SK-N-SH (cell line): ENCODE measurements around the gene ACAD11. TPM values are rescaled to one million over a fixed set of nuclear protein-coding genes. Genes with fewer than 3 reads are reported as not detected.

Experiments used
- CTCF ChIA-PET: fragments of 300-600, 350-600 bp; formaldehyde crosslinking; extraction: SDS; loops from one replicate; lab custom pipeline; 2021; lab: Yijun Ruan, JAX
- POLR2A ChIA-PET: fragments of 350-600 bp; sonication (Branson Sonifier 250); formaldehyde crosslinking; extraction: SDS; loops from one replicate; lab custom pipeline; 2020; ENCODE audit warnings: antibody characterized with exemption, inconsistent platforms; lab: Yijun Ruan, JAX
- DNase-seq: peaks from one replicate; pipeline ENCODE4 v3.0.0; 2012
- H2AFZ ChIP-seq: fragments of 200-600 bp; sonication (generic); 2 replicates; pipeline ENCODE4 v1.8.1; 2016; ENCODE audit warnings: antibody characterized with exemption, mild to moderate bottlenecking, low read depth
- H3F3A ChIP-seq: fragments of 200-600 bp; sonication (generic); replicated peaks from 2 replicates; pipeline ENCODE3; 2016; ENCODE audit warnings: antibody characterized with exemption, mild to moderate bottlenecking; ENCODE audit not compliant: insufficient read depth
- H3K27ac ChIP-seq, 2 experiments: fragments of 200-500 bp in 1 of 2; fragments of 200-600 bp in 1 of 2; sonication (Bioruptor generic) in 1 of 2; sonication (generic), shearing (Covaris generic) in 1 of 2; 2 replicates each; pipeline versions ENCODE4 v1.5.1 to v1.6.1; 2014 to 2016; ENCODE audit warnings: low read depth in 2 of 2, inconsistent platforms in 1 of 2, low read length in 1 of 2, mild to moderate bottlenecking in 1 of 2, mixed read lengths in 1 of 2
- H3K27me3 ChIP-seq: fragments of 200-600 bp; sonication (generic), shearing (Covaris generic); 2 replicates; pipeline ENCODE4 v1.6.1; 2016; ENCODE audit warnings: mixed run types; ENCODE audit not compliant: insufficient read depth
- H3K36me3 ChIP-seq, 2 experiments: fragments of 200-500 bp in 1 of 2; fragments of 200-600 bp in 1 of 2; sonication (Bioruptor generic) in 1 of 2; sonication (generic) in 1 of 2; replicated peaks in 1 of 2; 2 replicates each; pipeline versions ENCODE3 to v1.5.1; 2014 to 2016; ENCODE audit warnings: low read length in 1 of 2, mild to moderate bottlenecking in 1 of 2; ENCODE audit not compliant: insufficient read depth in 2 of 2, control insufficient read depth in 1 of 2
- H3K4me1 ChIP-seq, 2 experiments: fragments of 200-500 bp in 1 of 2; fragments of 200-600 bp in 1 of 2; sonication (Bioruptor generic) in 1 of 2; sonication (generic), shearing (Covaris generic) in 1 of 2; 2 replicates each; pipeline versions ENCODE4 v1.5.1 to v1.6.1; 2014 to 2016; ENCODE audit warnings: low read depth in 1 of 2, low read length in 1 of 2, mixed run types in 1 of 2; ENCODE audit not compliant: insufficient read depth in 2 of 2, control insufficient read depth in 1 of 2
- H3K4me2 ChIP-seq: fragments of 200-600 bp; sonication (generic), shearing (Covaris generic); 2 replicates; pipeline ENCODE4 v1.6.1; 2017; ENCODE audit warnings: mixed run types
- H3K4me3 ChIP-seq, 2 experiments: fragments of 200-500 bp in 1 of 2; fragments of 200-600 bp in 1 of 2; sonication (Bioruptor generic) in 1 of 2; sonication (generic), shearing (Covaris generic) in 1 of 2; 2 replicates each; pipeline versions ENCODE4 v1.5.1 to v1.8.1; 2014 to 2016; ENCODE audit warnings: low read depth in 2 of 2, inconsistent platforms in 1 of 2, low read length in 1 of 2, mild to moderate bottlenecking in 1 of 2, mixed read lengths in 1 of 2, moderate library complexity in 1 of 2
- H3K79me2 ChIP-seq: fragments of 200-600 bp; sonication (generic); 2 replicates; pipeline ENCODE4 v1.8.1; 2017; ENCODE audit warnings: mild to moderate bottlenecking; ENCODE audit not compliant: insufficient read depth
- H3K9ac ChIP-seq: fragments of 200-600 bp; sonication (generic); 2 replicates; pipeline ENCODE4 v1.6.1; 2017; ENCODE audit warnings: mixed run types
- H3K9me2 ChIP-seq: fragments of 200-600 bp; sonication (generic); 2 replicates; pipeline ENCODE4 v1.6.1; 2017; ENCODE audit warnings: mixed run types
- H3K9me3 ChIP-seq: fragments of 200-600 bp; sonication (generic); 2 replicates; pipeline ENCODE4 v1.6.1; 2017; ENCODE audit warnings: mixed run types, mild to moderate bottlenecking, moderate library complexity
- H4K20me1 ChIP-seq: fragments of 200-600 bp; sonication (generic); 2 replicates; pipeline ENCODE4 v1.6.1; 2017; ENCODE audit warnings: mild to moderate bottlenecking, mixed run types; ENCODE audit not compliant: insufficient read depth
- CHD2 ChIP-seq: fragments of 150-350 bp; IDR thresholded peaks from 2 replicates; pipeline ENCODE4 v1.6.1; 2018; ENCODE audit warnings: low read length; ENCODE audit not compliant: partially characterized antibody
- EP300 ChIP-seq, 2 experiments: IDR thresholded peaks; 2 replicates each; pipeline versions ENCODE4 v1.4.0 to v1.6.1; 2012; ENCODE audit warnings: borderline replicate concordance in 1 of 2, low read depth in 1 of 2, low read length in 1 of 2
- EZH2phosphoT487 ChIP-seq: fragments of 200-600 bp; sonication (generic); IDR thresholded peaks from 2 replicates; pipeline ENCODE4 v1.6.1; 2017; ENCODE audit warnings: low read depth, mixed run types, mild to moderate bottlenecking, antibody characterized with exemption, moderate library complexity, borderline replicate concordance
- FOSL2 ChIP-seq: IDR thresholded peaks from 2 replicates; pipeline ENCODE4 v1.4.0; 2012; ENCODE audit warnings: low read depth, mild to moderate bottlenecking, moderate library complexity, borderline replicate concordance
- FOXJ3 ChIP-seq: sonication (generic); formaldehyde crosslinking; IDR thresholded peaks from 2 replicates; pipeline ENCODE4 v1.5.1; 2020; ENCODE audit warnings: mild to moderate bottlenecking, missing genetic modification reagents
- FOXM1 ChIP-seq: IDR thresholded peaks from 2 replicates; pipeline ENCODE4 v1.4.0; 2012; ENCODE audit warnings: low read depth, mild to moderate bottlenecking
- GABPA ChIP-seq: IDR thresholded peaks from 2 replicates; pipeline ENCODE4 v1.4.0; 2012; ENCODE audit warnings: low read depth, mild to moderate bottlenecking
- GATA2 ChIP-seq: sonication (generic); formaldehyde crosslinking; IDR thresholded peaks from 2 replicates; pipeline ENCODE4 v1.5.0; 2020; ENCODE audit warnings: mild to moderate bottlenecking, missing genetic modification reagents
- JUND ChIP-seq: IDR thresholded peaks from 2 replicates; pipeline ENCODE4 v1.4.0; 2012
- MEF2A ChIP-seq: IDR thresholded peaks from 2 replicates; pipeline ENCODE4 v1.4.0; 2012; ENCODE audit warnings: low read depth, borderline replicate concordance
- NFIC ChIP-seq: IDR thresholded peaks from 2 replicates; pipeline ENCODE4 v1.4.0; 2012; ENCODE audit warnings: borderline replicate concordance
- NRF1 ChIP-seq: IDR thresholded peaks from 2 replicates; pipeline ENCODE4 v1.6.1; 2012; ENCODE audit warnings: low read depth, mild to moderate bottlenecking, low read length
- POLR2AphosphoS5 ChIP-seq: IDR thresholded peaks from 2 replicates; pipeline ENCODE4 v1.6.1; 2012; ENCODE audit warnings: low read depth, low read length
- RAD21 ChIP-seq: IDR thresholded peaks from 2 replicates; pipeline ENCODE4 v1.6.1; 2012; ENCODE audit warnings: mild to moderate bottlenecking, low read length
- RFX5 ChIP-seq: IDR thresholded peaks from 2 replicates; pipeline ENCODE4 v1.6.1; 2012; ENCODE audit warnings: mild to moderate bottlenecking, improper control_type of control experiment, low read length
- RXRA ChIP-seq: IDR thresholded peaks from 2 replicates; pipeline ENCODE4 v1.4.0; 2012; ENCODE audit warnings: low read depth, mild to moderate bottlenecking, borderline replicate concordance
- SIN3A ChIP-seq: IDR thresholded peaks from 2 replicates; pipeline ENCODE4 v1.6.1; 2012; ENCODE audit warnings: low read depth, mild to moderate bottlenecking, low read length, moderate library complexity, borderline replicate concordance
- SMC3 ChIP-seq: IDR thresholded peaks from 2 replicates; pipeline ENCODE4 v1.6.1; 2012; ENCODE audit warnings: low read depth, low read length, improper control_type of control experiment
- TAF1 ChIP-seq: IDR thresholded peaks from 2 replicates; pipeline ENCODE4 v1.6.1; 2012; ENCODE audit warnings: low read depth, mild to moderate bottlenecking, low read length, moderate library complexity, borderline replicate concordance
- TEAD4 ChIP-seq: IDR thresholded peaks from 2 replicates; pipeline ENCODE4 v1.4.0; 2012; ENCODE audit warnings: mild to moderate bottlenecking, borderline replicate concordance; ENCODE audit not compliant: insufficient read depth
- YY1 ChIP-seq: IDR thresholded peaks from 2 replicates; pipeline ENCODE4 v1.4.0; 2012; ENCODE audit warnings: low read depth, mild to moderate bottlenecking
- WGBS: methylation state at CpG from one replicate; pipeline ENCODE4 v1.1.6; 2017; ENCODE audit warnings: low lambda C conversion rate; 5-methylcytosine and 5-hydroxymethylcytosine counted together
- polyA plus RNA-seq, 3 experiments: library from polyadenylated mRNA; depleted of rRNA; stranded (reverse); fragments of >200 nt; gene quantifications; 2 replicates each; pipeline ENCODE4 v1.2.3, GENCODE V29; 2012
- TF ChIP-seq, protein P1 (sequence below): fragments of 150-350 bp; IDR thresholded peaks from 2 replicates; pipeline ENCODE4 v1.6.1; 2016; ENCODE audit warnings: mild to moderate bottlenecking, low read depth, low read length
- TF ChIP-seq, protein P2 (sequence below): IDR thresholded peaks from 2 replicates; pipeline ENCODE4 v1.4.0; 2012; ENCODE audit warnings: low read depth
- TF ChIP-seq, protein P3 (sequence below): IDR thresholded peaks from 2 replicates; pipeline ENCODE4 v1.4.0; 2012; ENCODE audit warnings: low read depth, borderline replicate concordance
- TF ChIP-seq, protein P4 (sequence below): fragments of 150-350 bp; IDR thresholded peaks from 2 replicates; pipeline ENCODE4 v1.6.1; 2017; ENCODE audit warnings: antibody characterized with exemption, low read length, low read depth, borderline replicate concordance

The ACAD11 gene
- polyA plus RNA-seq, 1 of the 3 experiments (the other 2 are of a cell fraction), result 16.3 TPM

DNA sequence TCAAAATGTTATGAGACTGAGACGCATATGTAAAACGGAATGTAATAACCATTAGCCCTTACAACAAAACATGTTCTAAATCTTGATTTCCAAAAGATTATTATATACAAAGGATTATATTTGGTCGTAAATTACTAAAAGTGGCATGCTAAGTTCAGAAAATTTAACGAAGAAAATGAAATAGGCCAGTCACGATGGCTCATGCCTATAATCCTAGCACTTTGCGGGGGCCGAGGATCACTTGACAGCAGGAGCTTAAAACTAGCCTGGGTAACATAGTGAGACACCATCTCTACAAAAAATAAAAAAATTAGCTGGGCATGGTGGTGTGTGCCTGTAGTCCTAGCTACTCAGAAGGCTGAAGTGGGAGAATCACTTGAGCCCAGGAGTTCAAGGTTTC is 29.0 kb downstream of the ACAD11 start:
- no peak for DNase-seq
- Histone ChIP-seq H3K4me2 (0 out of 2 replicates have a peak overlapping the region, but pooled peaks have one; percentile 30), H3K9me3 (no peaks in the 10 kb centered on the region), H3K9me2 (no peaks in the 10 kb centered on the region), H4K20me1 (no peaks in the 10 kb centered on the region), H3F3A (peaks cover 19% of the 10 kb centered on the region), H3K4me1 (peaks cover 0 to 17% of the 10 kb centered on the region in 2 experiments; a peak in 3 of 4 replicates), H3K36me3 (peaks cover 4 to 27% of the 10 kb centered on the region in 2 experiments), H2AFZ (peak overlapping the region; percentile 73; the same call in 1 of the 2 replicates), H3K4me3 (no peak overlapping the region), H3K27me3 (no peaks in the 10 kb centered on the region), H3K79me2 (no peaks in the 10 kb centered on the region), H3K27ac (peak overlapping the region in 1 of 2 experiments; percentile 99; a peak in 2 of 4 replicates), H3K9ac (no peak overlapping the region)
- ChIA-PET CTCF (interaction anchor here (1.3 to 2.9 kb wide), 3 partner anchors 12 to 95 kb away, joined by 3 to 16 read pairs (median 4); no protein-coding TSS in a partner anchor), POLR2A (no interaction called here)
- WGBS, result 95% methylated on average over 7 of the region's 7 CpGs
- TF ChIP-seq, protein P1, sequence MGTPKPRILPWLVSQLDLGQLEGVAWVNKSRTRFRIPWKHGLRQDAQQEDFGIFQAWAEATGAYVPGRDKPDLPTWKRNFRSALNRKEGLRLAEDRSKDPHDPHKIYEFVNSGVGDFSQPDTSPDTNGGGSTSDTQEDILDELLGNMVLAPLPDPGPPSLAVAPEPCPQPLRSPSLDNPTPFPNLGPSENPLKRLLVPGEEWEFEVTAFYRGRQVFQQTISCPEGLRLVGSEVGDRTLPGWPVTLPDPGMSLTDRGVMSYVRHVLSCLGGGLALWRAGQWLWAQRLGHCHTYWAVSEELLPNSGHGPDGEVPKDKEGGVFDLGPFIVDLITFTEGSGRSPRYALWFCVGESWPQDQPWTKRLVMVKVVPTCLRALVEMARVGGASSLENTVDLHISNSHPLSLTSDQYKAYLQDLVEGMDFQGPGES, result no peak
- TF ChIP-seq GATA2 (CRISPR knock-in tag), result no peak
- TF ChIP-seq, protein P2, sequence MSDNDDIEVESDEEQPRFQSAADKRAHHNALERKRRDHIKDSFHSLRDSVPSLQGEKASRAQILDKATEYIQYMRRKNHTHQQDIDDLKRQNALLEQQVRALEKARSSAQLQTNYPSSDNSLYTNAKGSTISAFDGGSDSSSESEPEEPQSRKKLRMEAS, result no peak
- TF ChIP-seq TEAD4, result no peak
- TF ChIP-seq FOXJ3, result no peak
- TF ChIP-seq RFX5, result no peak
- TF ChIP-seq EP300 (IDR thresholded peaks at IDR 0.05; ENCODE audit: borderline replicate concordance in 1 of 2, low read depth in 1 of 2, low read length in 1 of 2), result no peak
- no peak for TF ChIP-seq RXRA
- TF ChIP-seq CHD2, result no peak
- no peak for TF ChIP-seq FOXM1
- TF ChIP-seq SMC3, result no peak
- TF ChIP-seq YY1, result no peak
- no peak for TF ChIP-seq MEF2A
- TF ChIP-seq NFIC, result no peak
- TF ChIP-seq RAD21, result no peak

DNA sequence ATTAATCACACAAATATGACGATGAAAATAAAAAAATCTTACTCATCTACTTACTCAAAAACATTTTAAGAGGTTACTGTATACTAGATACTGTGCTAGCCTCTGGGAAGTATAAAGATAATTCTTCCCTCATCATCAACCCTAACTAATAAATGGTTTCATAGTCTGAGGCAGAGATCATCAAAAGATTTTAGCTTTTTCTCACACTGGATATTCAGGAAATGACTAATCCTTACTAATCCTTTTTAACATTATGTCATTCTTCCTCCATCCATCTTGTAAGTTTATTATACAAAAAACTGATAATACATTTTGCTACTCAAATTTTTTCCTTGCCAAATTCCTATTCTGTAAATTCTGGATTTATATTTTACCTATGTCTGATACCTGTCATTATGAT is 29.7 kb downstream of the ACAD11 start:
- Histone ChIP-seq H3K36me3 (peaks cover 5 to 27% of the 10 kb centered on the region in 2 experiments), H3K27ac (peak overlapping the region; percentile 22 to 99; a peak in 3 of 4 replicates), H3K79me2 (no peaks in the 10 kb centered on the region), H3K9me2 (no peaks in the 10 kb centered on the region), H2AFZ (peak overlapping the region; percentile 73), H4K20me1 (no peaks in the 10 kb centered on the region), H3K4me1 (peaks cover 0 to 17% of the 10 kb centered on the region in 2 experiments; a peak in 3 of 4 replicates), H3K4me2 (peak overlapping the region; percentile 43; the same call in 1 of the 2 replicates), H3K9ac (peak overlapping the region; percentile 72), H3K4me3 (no peak overlapping the region), H3K9me3 (no peaks in the 10 kb centered on the region), H3K27me3 (no peaks in the 10 kb centered on the region), H3F3A (peaks cover 19% of the 10 kb centered on the region)
- no peak for DNase-seq
- ChIA-PET POLR2A (no interaction called here), CTCF (no interaction called here)
- WGBS, result 17% methylated on average over 1 of the region's 1 CpG
- TF ChIP-seq MEF2A (no peak), EZH2phosphoT487 (no peak), SIN3A (no peak), NFIC (no peak), GATA2 (CRISPR knock-in tag) (no peak), TAF1 (no peak), CHD2 (no peak), RAD21 (no peak), POLR2AphosphoS5 (no peak), NRF1 (no peak), RXRA (no peak), JUND (peak; percentile 87), GABPA (no peak), FOSL2 (peak; percentile 79; the same call in 1 of the 2 replicates), SMC3 (no peak)
- TF ChIP-seq, protein P1, result no peak
- TF ChIP-seq, protein P3, sequence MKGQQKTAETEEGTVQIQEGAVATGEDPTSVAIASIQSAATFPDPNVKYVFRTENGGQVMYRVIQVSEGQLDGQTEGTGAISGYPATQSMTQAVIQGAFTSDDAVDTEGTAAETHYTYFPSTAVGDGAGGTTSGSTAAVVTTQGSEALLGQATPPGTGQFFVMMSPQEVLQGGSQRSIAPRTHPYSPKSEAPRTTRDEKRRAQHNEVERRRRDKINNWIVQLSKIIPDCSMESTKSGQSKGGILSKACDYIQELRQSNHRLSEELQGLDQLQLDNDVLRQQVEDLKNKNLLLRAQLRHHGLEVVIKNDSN, result no peak
- TF ChIP-seq, protein P4, sequence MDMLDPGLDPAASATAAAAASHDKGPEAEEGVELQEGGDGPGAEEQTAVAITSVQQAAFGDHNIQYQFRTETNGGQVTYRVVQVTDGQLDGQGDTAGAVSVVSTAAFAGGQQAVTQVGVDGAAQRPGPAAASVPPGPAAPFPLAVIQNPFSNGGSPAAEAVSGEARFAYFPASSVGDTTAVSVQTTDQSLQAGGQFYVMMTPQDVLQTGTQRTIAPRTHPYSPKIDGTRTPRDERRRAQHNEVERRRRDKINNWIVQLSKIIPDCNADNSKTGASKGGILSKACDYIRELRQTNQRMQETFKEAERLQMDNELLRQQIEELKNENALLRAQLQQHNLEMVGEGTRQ, result no peak
